Measurements from ENCODE around the gene ACOT4. TPM values are rescaled to one million over a fixed set of nuclear protein-coding genes. Genes with fewer than 3 reads are reported as not detected.
"Not testable (repeated sequence)": the region's sequence is repeated elsewhere in the genome, so short reads cannot be mapped to it uniquely, and the experiment has no call there.

The ACOT4 gene
- total RNA-seq, 1 experiment from 2014 or later: 5.1 TPM

DNA sequence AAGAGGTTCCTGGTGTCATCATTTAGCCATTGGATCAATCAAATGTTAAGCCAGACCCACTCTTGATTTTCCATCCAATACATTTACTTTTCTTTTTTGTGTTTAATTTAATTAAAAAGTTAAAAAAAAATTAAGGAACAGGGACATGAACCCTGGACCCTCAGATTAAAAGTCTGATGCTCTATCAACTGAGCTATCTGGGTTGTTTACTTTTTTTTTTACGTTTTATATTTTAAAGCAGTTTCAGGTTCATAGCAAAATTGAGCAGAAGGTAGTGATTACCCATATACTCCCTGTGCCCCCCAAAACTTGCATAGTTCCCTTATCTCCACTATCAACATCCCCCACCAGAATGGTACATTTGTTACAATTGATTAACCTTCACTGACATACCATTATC, 3.0 kb upstream of the ACOT4 start:
- no peak overlapping the region for H3K4me2 ChIP-seq (ENCODE audit: low read length)
- no peaks in the 10 kb centered on the region for H3K27me3 ChIP-seq (ENCODE audit: low read length)
- H3K27ac ChIP-seq (ENCODE audit: low read length): no peak overlapping the region
- H3K9me3 ChIP-seq (ENCODE audit: low read length): no peaks in the 10 kb centered on the region
- no peak overlapping the region for H3K4me3 ChIP-seq (ENCODE audit: low read length)
- no TSS peak for BruUV-seq (replicated peaks)
- no peak overlapping the region for H2AFZ ChIP-seq (ENCODE audit: low read length)
- DNase-seq (no peak), ATAC-seq (no peak)
- no peaks in the 10 kb centered on the region for H3K36me3 ChIP-seq (ENCODE audit: low read depth, low read length)
- TF ChIP-seq, protein P1, sequence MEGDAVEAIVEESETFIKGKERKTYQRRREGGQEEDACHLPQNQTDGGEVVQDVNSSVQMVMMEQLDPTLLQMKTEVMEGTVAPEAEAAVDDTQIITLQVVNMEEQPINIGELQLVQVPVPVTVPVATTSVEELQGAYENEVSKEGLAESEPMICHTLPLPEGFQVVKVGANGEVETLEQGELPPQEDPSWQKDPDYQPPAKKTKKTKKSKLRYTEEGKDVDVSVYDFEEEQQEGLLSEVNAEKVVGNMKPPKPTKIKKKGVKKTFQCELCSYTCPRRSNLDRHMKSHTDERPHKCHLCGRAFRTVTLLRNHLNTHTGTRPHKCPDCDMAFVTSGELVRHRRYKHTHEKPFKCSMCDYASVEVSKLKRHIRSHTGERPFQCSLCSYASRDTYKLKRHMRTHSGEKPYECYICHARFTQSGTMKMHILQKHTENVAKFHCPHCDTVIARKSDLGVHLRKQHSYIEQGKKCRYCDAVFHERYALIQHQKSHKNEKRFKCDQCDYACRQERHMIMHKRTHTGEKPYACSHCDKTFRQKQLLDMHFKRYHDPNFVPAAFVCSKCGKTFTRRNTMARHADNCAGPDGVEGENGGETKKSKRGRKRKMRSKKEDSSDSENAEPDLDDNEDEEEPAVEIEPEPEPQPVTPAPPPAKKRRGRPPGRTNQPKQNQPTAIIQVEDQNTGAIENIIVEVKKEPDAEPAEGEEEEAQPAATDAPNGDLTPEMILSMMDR (conservative IDR thresholded peaks at IDR 0.05; ENCODE audit: low read depth, low read length): no peak
- TF ChIP-seq EZH2 (IDR thresholded peaks at IDR 0.05; ENCODE audit: low read length, unreplicated experiment): no peak
- no peak for TF ChIP-seq EZH2phosphoT487 (IDR thresholded peaks at IDR 0.05; ENCODE audit: borderline replicate concordance, low read length)
- H3F3A ChIP-seq (ENCODE audit: low read length, unreplicated experiment): no peaks in the 10 kb centered on the region
- no peaks in the 10 kb centered on the region for H4K20me1 ChIP-seq (ENCODE audit: low read length)
- no peak overlapping the region for H3K9ac ChIP-seq (ENCODE audit: low read length)
- H3K4me1 ChIP-seq (ENCODE audit: insufficient read depth, low read length): no peaks in the 10 kb centered on the region; the same call in 1 of the 2 replicates
- ChIA-PET CTCF (interaction anchor here (0.6 kb wide), 1 partner anchor 25 kb away, joined by 4 read pairs; no protein-coding TSS in a partner anchor), POLR2A (ENCODE audit: unreplicated experiment) (no interaction called here)
- intact Hi-C loops (cut with micrococcal nuclease): loop anchor here (10.0 kb wide), 1 partner anchor 674 kb away; no protein-coding TSS in a partner anchor
- H3K79me2 ChIP-seq (ENCODE audit: low read length): no peaks in the 10 kb centered on the region
- no peaks in the 10 kb centered on the region for H3K9me2 ChIP-seq (replicated peaks; ENCODE audit: low read length)

DNA sequence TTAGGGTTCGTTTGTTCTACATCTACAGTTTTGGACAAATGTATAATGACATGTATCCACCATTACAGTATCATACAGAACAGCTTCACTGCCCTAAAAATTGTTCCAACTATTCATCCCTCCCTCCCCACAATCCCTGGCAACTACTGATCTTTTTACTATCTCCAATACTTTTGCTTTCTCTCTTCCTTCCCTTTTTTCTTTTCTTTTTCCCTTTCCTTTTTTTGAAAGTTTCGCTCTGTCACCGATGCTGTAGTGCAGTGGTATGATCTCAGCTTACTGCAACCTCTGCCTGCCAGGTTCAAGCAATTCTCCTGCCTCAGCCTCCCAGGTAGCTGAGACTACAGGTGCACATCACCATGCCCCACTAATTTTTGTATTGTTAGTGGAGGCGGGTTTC, 2.6 kb upstream of the ACOT4 start:
- Histone ChIP-seq H3K4me3 (ENCODE audit: low read length) (no peak overlapping the region), H3K27ac (ENCODE audit: low read length) (no peak overlapping the region), H3K79me2 (ENCODE audit: low read length) (no peaks in the 10 kb centered on the region), H4K20me1 (ENCODE audit: low read length) (no peaks in the 10 kb centered on the region), H3K9ac (ENCODE audit: low read length) (no peak overlapping the region), H3K9me2 (replicated peaks; ENCODE audit: low read length) (no peaks in the 10 kb centered on the region), H3K27me3 (ENCODE audit: low read length) (no peaks in the 10 kb centered on the region), H3K4me2 (ENCODE audit: low read length) (no peak overlapping the region), H3K9me3 (ENCODE audit: low read length) (no peaks in the 10 kb centered on the region), H3K4me1 (ENCODE audit: insufficient read depth, low read length) (no peaks in the 10 kb centered on the region; the same call in 1 of the 2 replicates), H3K36me3 (ENCODE audit: low read depth, low read length) (no peaks in the 10 kb centered on the region), H3F3A (ENCODE audit: low read length, unreplicated experiment) (no peaks in the 10 kb centered on the region), H2AFZ (ENCODE audit: low read length) (no peak overlapping the region)
- ATAC-seq: no peak
- BruUV-seq (replicated peaks): no TSS peak
- DNase-seq: no peak
- ChIA-PET CTCF (interaction anchor here (0.5 to 0.6 kb wide), 2 partner anchors 21 to 24 kb away, joined by 3 to 4 read pairs; no protein-coding TSS in a partner anchor), POLR2A (ENCODE audit: unreplicated experiment) (no interaction called here)
- TF ChIP-seq EZH2phosphoT487 (IDR thresholded peaks at IDR 0.05; ENCODE audit: borderline replicate concordance, low read length) (no peak), EZH2 (IDR thresholded peaks at IDR 0.05; ENCODE audit: low read length, unreplicated experiment) (no peak)
- TF ChIP-seq, protein P1 (conservative IDR thresholded peaks at IDR 0.05; ENCODE audit: low read depth, low read length): no peak
- intact Hi-C loops (cut with micrococcal nuclease): loop anchor here (10.0 kb wide), 1 partner anchor 674 kb away; no protein-coding TSS in a partner anchor

DNA sequence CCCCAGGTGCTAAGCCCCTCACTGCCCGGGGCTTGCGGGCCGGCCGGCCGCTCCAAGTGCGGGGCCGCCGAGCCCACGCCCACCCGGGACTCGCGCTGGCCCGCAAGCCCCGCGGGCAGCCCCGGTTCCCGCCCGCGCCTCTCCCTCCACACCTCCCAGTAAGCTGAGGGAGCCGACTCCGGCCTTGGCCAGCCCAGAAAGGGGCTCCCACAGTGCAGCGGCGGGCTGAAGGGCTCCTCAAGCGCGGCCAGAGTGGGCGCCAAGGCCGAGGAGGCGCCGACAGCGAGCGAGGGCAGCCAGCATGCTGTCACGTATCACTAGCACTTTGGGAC, 1.0 kb upstream of the ACOT4 start:
- H3K9ac ChIP-seq (ENCODE audit: low read length); DNase-seq; BruUV-seq (replicated peaks); H2AFZ ChIP-seq (ENCODE audit: low read length); H3K36me3 ChIP-seq (ENCODE audit: low read depth, low read length); H3F3A ChIP-seq (ENCODE audit: low read length, unreplicated experiment); H4K20me1 ChIP-seq (ENCODE audit: low read length); H3K9me2 ChIP-seq (replicated peaks; ENCODE audit: low read length); H3K4me3 ChIP-seq (ENCODE audit: low read length); POLR2A ChIA-PET (ENCODE audit: unreplicated experiment); H3K79me2 ChIP-seq (ENCODE audit: low read length); H3K27me3 ChIP-seq (ENCODE audit: low read length); intact Hi-C loops (cut with micrococcal nuclease); H3K9me3 ChIP-seq (ENCODE audit: low read length); H3K4me2 ChIP-seq (ENCODE audit: low read length); ATAC-seq; H3K4me1 ChIP-seq (ENCODE audit: insufficient read depth, low read length); H3K27ac ChIP-seq (ENCODE audit: low read length); CTCF ChIA-PET: not testable (repeated sequence)

All from PC-3 (cell line).